Measurements from ENCODE around the gene TNFRSF25.

The TNFRSF25 gene

GRCh38 chr1:6414881-6415626 lies 50.9 kb downstream of the TNFRSF25 start:
- H3K27ac ChIP-seq, result peak overlapping the region; percentile 71; the same call in 1 of the 2 replicates
- no peak for TF ChIP-seq CTCF (conservative IDR thresholded peaks at IDR 0.05)

DNA sequence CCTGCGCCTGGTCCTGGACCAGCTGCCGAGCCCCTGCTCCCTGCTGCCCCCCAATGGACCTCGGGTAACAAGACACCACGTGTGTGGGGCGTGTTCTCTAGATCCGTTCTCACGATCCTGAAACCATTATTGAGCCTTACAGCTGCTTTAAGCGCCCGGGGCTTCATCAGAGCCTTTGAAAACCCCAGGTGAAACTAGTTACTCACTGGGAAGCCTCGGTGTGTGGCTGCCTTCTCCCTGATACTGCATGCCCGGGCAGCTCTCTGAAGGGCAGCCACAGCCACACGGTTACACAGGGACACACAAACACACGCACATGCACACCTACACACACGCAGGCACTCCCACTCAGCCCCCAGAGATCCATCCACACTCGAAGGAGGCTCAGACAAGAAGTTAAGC lies 51.5 kb downstream of the TNFRSF25 start:
- TF ChIP-seq ZFX (IDR thresholded peaks at IDR 0.05), result no peak
- peak; percentile 58 for TF ChIP-seq CTCF (conservative IDR thresholded peaks at IDR 0.05)
- peak overlapping the region; percentile 71 for H3K27ac ChIP-seq

- peak overlapping the region; percentile 71 for H3K27ac ChIP-seq
- TF ChIP-seq CTCF (conservative IDR thresholded peaks at IDR 0.05) (no peak), ZFX (IDR thresholded peaks at IDR 0.05) (no peak)
Measured at GRCh38 chr1:6412896-6413295, 53.1 kb downstream of the TNFRSF25 start.

All from C4-2B (cell line).